Astrocyte (in vitro differentiated cells and primary cell): ENCODE data around the gene ANO2. TPM values are rescaled to one million over a fixed set of nuclear protein-coding genes. Genes with fewer than 3 reads are reported as not detected.

ENCODE experiments used
- DNase-seq: peaks from one replicate; pipeline ENCODE4 v3.0.0-alpha.2; 2010; ENCODE audit warnings: low read depth
- FAIRE-seq: peaks from 2 replicates; lab custom pipeline; 2011; peaks lifted over from hg19 to GRCh38; lab: Jason Lieb, UNC
- H2AFZ ChIP-seq: 2 replicates; pipeline ENCODE4 v1.6.0; 2012; ENCODE audit warnings: low read depth, low read length, inconsistent platforms
- H3K27ac ChIP-seq: 2 replicates; pipeline ENCODE4 v1.5.1; 2011; ENCODE audit warnings: low read depth, low read length, inconsistent platforms
- H3K27me3 ChIP-seq: 2 replicates; pipeline ENCODE4 v1.6.0; 2011; ENCODE audit warnings: low read length, inconsistent platforms; ENCODE audit not compliant: insufficient read depth
- H3K36me3 ChIP-seq: 2 replicates; pipeline ENCODE4 v1.5.1; 2011; ENCODE audit warnings: low read length, inconsistent platforms; ENCODE audit not compliant: insufficient read depth
- H3K4me1 ChIP-seq: 2 replicates; pipeline ENCODE4 v1.5.1; 2011; ENCODE audit warnings: low read length, inconsistent platforms; ENCODE audit not compliant: insufficient read depth
- H3K4me2 ChIP-seq: 2 replicates; pipeline ENCODE4 v1.6.0; 2012; ENCODE audit warnings: low read length, inconsistent platforms
- H3K4me3 ChIP-seq: 2 replicates; pipeline ENCODE4 v1.5.1; 2011; ENCODE audit warnings: low read depth, mild to moderate bottlenecking, low read length, inconsistent platforms; ENCODE audit not compliant: insufficient read depth
- H3K79me2 ChIP-seq: 2 replicates; pipeline ENCODE4 v1.6.0; 2012; ENCODE audit warnings: mild to moderate bottlenecking, low read length, inconsistent platforms; ENCODE audit not compliant: insufficient read depth
- H3K9ac ChIP-seq: 2 replicates; pipeline ENCODE4 v1.6.0; 2012; ENCODE audit warnings: mild to moderate bottlenecking, low read length, inconsistent platforms
- H3K9me3 ChIP-seq: 2 replicates; pipeline ENCODE4 v1.5.1; 2012; ENCODE audit warnings: low read depth, mild to moderate bottlenecking, low read length, inconsistent platforms; ENCODE audit not compliant: insufficient read depth
- H4K20me1 ChIP-seq: 2 replicates; pipeline ENCODE4 v1.6.0; 2012; ENCODE audit warnings: low read length, inconsistent platforms; ENCODE audit not compliant: insufficient read depth
- H3K27ac Mint-ChIP-seq: one replicate; pipeline ENCODE4 v1.8.0; 2021; ENCODE audit warnings: mild to moderate bottlenecking, mixed read lengths; ENCODE audit not compliant: unreplicated experiment
- H3K27me3 Mint-ChIP-seq: one replicate; pipeline ENCODE4 v1.8.0; 2021; ENCODE audit warnings: low read depth, mixed read lengths; ENCODE audit not compliant: unreplicated experiment
- H3K36me3 Mint-ChIP-seq: one replicate; pipeline ENCODE4 v1.8.0; 2021; ENCODE audit warnings: low read depth, mixed read lengths; ENCODE audit not compliant: unreplicated experiment
- H3K4me1 Mint-ChIP-seq: one replicate; pipeline ENCODE4 v1.8.0; 2021; ENCODE audit warnings: low read depth, mixed read lengths; ENCODE audit not compliant: unreplicated experiment
- H3K4me3 Mint-ChIP-seq: one replicate; pipeline ENCODE4 v1.8.0; 2021; ENCODE audit warnings: mild to moderate bottlenecking, moderate library complexity, mixed read lengths; ENCODE audit not compliant: unreplicated experiment
- H3K9me3 Mint-ChIP-seq: one replicate; pipeline ENCODE4 v1.8.0; 2021; ENCODE audit warnings: mild to moderate bottlenecking, mixed read lengths; ENCODE audit not compliant: unreplicated experiment
- CTCF ChIP-seq: IDR thresholded peaks from 2 replicates; pipeline ENCODE4 v1.5.1; 2011; ENCODE audit warnings: low read depth, mild to moderate bottlenecking, inconsistent platforms, low read length, moderate library complexity; ENCODE audit not compliant: insufficient read depth
- EZH2 ChIP-seq: IDR thresholded peaks from 2 replicates; pipeline ENCODE4 v1.6.1; 2012; ENCODE audit warnings: mild to moderate bottlenecking, low read length, inconsistent platforms; ENCODE audit not compliant: insufficient read depth
- total RNA-seq: library from RNA; stranded (reverse); gene quantifications from 2 replicates; pipeline ENCODE4 v1.2.1, GENCODE V29; 2021

ANO2 gene
- total RNA-seq, 1 donor from 2014 or later = 0.93 TPM

- no peak for TF ChIP-seq CTCF
- no peak for TF ChIP-seq EZH2
- FAIRE-seq (no peak), DNase-seq (no peak)
- no peaks in the 10 kb centered on the region for H3K36me3 ChIP-seq
- H2AFZ ChIP-seq = no peak overlapping the region
- H3K27ac ChIP-seq = no peak overlapping the region
- Mint-ChIP-seq H3K27ac (no peak overlapping the region), H3K36me3 (no peaks in the 10 kb centered on the region), H3K27me3 (peaks cover 23% of the 10 kb centered on the region), H3K4me3 (no peak overlapping the region), H3K4me1 (peaks cover 4% of the 10 kb centered on the region), H3K9me3 (peaks cover 7% of the 10 kb centered on the region)
- H3K79me2 ChIP-seq = no peaks in the 10 kb centered on the region
- no peak overlapping the region for H3K9ac ChIP-seq
- H3K27me3 ChIP-seq = no peaks in the 10 kb centered on the region
- H4K20me1 ChIP-seq = no peaks in the 10 kb centered on the region
- H3K4me2 ChIP-seq = no peak overlapping the region
- no peak overlapping the region for H3K4me3 ChIP-seq
- peaks cover 4% of the 10 kb centered on the region for H3K9me3 ChIP-seq
- H3K4me1 ChIP-seq = no peaks in the 10 kb centered on the region
Measured at GRCh38 chr12:5691943-5692342, 253.1 kb downstream of the ANO2 start.

GRCh38 chr12:5690240-5690639 is 254.8 kb downstream of the ANO2 start:
- Histone ChIP-seq H2AFZ (no peak overlapping the region), H3K27ac (no peak overlapping the region), H3K4me1 (no peaks in the 10 kb centered on the region), H3K4me2 (no peak overlapping the region), H3K27me3 (no peaks in the 10 kb centered on the region), H3K4me3 (no peak overlapping the region), H3K9me3 (peaks cover 4% of the 10 kb centered on the region), H3K79me2 (no peaks in the 10 kb centered on the region), H3K36me3 (no peaks in the 10 kb centered on the region), H3K9ac (no peak overlapping the region), H4K20me1 (no peaks in the 10 kb centered on the region)
- Mint-ChIP-seq H3K27ac (no peak overlapping the region), H3K36me3 (no peaks in the 10 kb centered on the region), H3K27me3 (peaks cover 24% of the 10 kb centered on the region), H3K4me1 (peaks cover 3% of the 10 kb centered on the region), H3K4me3 (no peak overlapping the region), H3K9me3 (peaks cover 6% of the 10 kb centered on the region)
- DNase-seq (no peak), FAIRE-seq (no peak)
- TF ChIP-seq CTCF = no peak

- H4K20me1 ChIP-seq = no peaks in the 10 kb centered on the region
- no peaks in the 10 kb centered on the region for H3K36me3 Mint-ChIP-seq
- H3K9me3 ChIP-seq = peaks cover 4% of the 10 kb centered on the region
- FAIRE-seq = no peak
- H3K27me3 Mint-ChIP-seq = peaks cover 25% of the 10 kb centered on the region
- no peak overlapping the region for H3K4me3 ChIP-seq
- H3K4me3 Mint-ChIP-seq = no peak overlapping the region
- peaks cover 6% of the 10 kb centered on the region for H3K9me3 Mint-ChIP-seq
- no peak for DNase-seq
- no peak for TF ChIP-seq EZH2
- TF ChIP-seq CTCF = no peak
- no peak overlapping the region for H3K4me2 ChIP-seq
- no peaks in the 10 kb centered on the region for H3K36me3 ChIP-seq
- no peaks in the 10 kb centered on the region for H3K4me1 ChIP-seq
- no peak overlapping the region for H3K27ac ChIP-seq
- no peak overlapping the region for H3K27ac Mint-ChIP-seq
- no peak overlapping the region for H3K9ac ChIP-seq
- no peak overlapping the region for H2AFZ ChIP-seq
- no peaks in the 10 kb centered on the region for H3K79me2 ChIP-seq
- H3K27me3 ChIP-seq = no peaks in the 10 kb centered on the region
- no peaks in the 10 kb centered on the region for H3K4me1 Mint-ChIP-seq
Measured at GRCh38 chr12:5689773-5690172, 255.3 kb downstream of the ANO2 start.
